DND-41 (cell line): ENCODE measurements around the gene WASL.

Experiments used
- CTCF ChIP-seq: IDR thresholded peaks from 2 replicates; pipeline ENCODE4 v1.5.1; 2012; ENCODE audit warnings: borderline replicate concordance, low read length, moderate library complexity, mild to moderate bottlenecking; ENCODE audit not compliant: poor library complexity, severe bottlenecking; ENCODE audit errors: extremely low read depth
- EZH2 ChIP-seq: IDR thresholded peaks from 3 replicates; pipeline ENCODE4 v1.6.1; 2012; ENCODE audit warnings: borderline replicate concordance, low read depth, mild to moderate bottlenecking, moderate library complexity, low read length, inconsistent platforms; ENCODE audit not compliant: severe bottlenecking

- TF ChIP-seq CTCF (no peak), EZH2 (no peak)
These were observed 90.8 kb downstream of the WASL start for GRCh38 chr7:123658023-123658422.
